ENCODE measurements around the gene ENTPD8. TPM values are rescaled to one million over a fixed set of nuclear protein-coding genes. Genes with fewer than 3 reads are reported as not detected.

The ENTPD8 gene
- total RNA-seq, 1 donor from 2014 or later, result not detected

GRCh38 chr9:137438591-137439157 lies 2.5 kb downstream of the ENTPD8 start:
- H3K36me3 Mint-ChIP-seq, result no peaks in the 10 kb centered on the region
- no peaks in the 10 kb centered on the region for H3K79me2 ChIP-seq (ENCODE audit: low read depth)
- DNase-seq (ENCODE audit: low spot score), result no peak
- H3K27me3 ChIP-seq, result peaks cover 25% of the 10 kb centered on the region
- H3K27ac ChIP-seq, result no peak overlapping the region
- no peaks in the 10 kb centered on the region for H3K36me3 ChIP-seq
- H3K4me3 ChIP-seq, result no peak overlapping the region
- H4K20me1 ChIP-seq (ENCODE audit: low read depth), result no peaks in the 10 kb centered on the region
- H3K9me3 ChIP-seq (ENCODE audit: low read depth), result no peaks in the 10 kb centered on the region
- no peak overlapping the region for H3K27ac Mint-ChIP-seq
- no peak overlapping the region for H3K9ac ChIP-seq
- no peak overlapping the region for H3K4me2 ChIP-seq
- no peaks in the 10 kb centered on the region for H3K27me3 Mint-ChIP-seq (ENCODE audit: insufficient read depth, low read depth)
- no peak overlapping the region for H3K4me3 Mint-ChIP-seq
- peaks cover 2% of the 10 kb centered on the region for H3K4me1 Mint-ChIP-seq
- no peak overlapping the region for H2AFZ ChIP-seq (replicated peaks)
- H3K9me3 Mint-ChIP-seq, result no peaks in the 10 kb centered on the region
- TF ChIP-seq, protein P1, sequence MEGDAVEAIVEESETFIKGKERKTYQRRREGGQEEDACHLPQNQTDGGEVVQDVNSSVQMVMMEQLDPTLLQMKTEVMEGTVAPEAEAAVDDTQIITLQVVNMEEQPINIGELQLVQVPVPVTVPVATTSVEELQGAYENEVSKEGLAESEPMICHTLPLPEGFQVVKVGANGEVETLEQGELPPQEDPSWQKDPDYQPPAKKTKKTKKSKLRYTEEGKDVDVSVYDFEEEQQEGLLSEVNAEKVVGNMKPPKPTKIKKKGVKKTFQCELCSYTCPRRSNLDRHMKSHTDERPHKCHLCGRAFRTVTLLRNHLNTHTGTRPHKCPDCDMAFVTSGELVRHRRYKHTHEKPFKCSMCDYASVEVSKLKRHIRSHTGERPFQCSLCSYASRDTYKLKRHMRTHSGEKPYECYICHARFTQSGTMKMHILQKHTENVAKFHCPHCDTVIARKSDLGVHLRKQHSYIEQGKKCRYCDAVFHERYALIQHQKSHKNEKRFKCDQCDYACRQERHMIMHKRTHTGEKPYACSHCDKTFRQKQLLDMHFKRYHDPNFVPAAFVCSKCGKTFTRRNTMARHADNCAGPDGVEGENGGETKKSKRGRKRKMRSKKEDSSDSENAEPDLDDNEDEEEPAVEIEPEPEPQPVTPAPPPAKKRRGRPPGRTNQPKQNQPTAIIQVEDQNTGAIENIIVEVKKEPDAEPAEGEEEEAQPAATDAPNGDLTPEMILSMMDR (IDR thresholded peaks at IDR 0.05), result no peak
- TF ChIP-seq EZH2 (IDR thresholded peaks at IDR 0.05) (no peak), EZH2phosphoT487 (IDR thresholded peaks at IDR 0.05) (no peak)
- H3K4me1 ChIP-seq, result no peaks in the 10 kb centered on the region
- peaks cover 6% of the 10 kb centered on the region for H3F3A ChIP-seq (ENCODE audit: low read depth)

DNA sequence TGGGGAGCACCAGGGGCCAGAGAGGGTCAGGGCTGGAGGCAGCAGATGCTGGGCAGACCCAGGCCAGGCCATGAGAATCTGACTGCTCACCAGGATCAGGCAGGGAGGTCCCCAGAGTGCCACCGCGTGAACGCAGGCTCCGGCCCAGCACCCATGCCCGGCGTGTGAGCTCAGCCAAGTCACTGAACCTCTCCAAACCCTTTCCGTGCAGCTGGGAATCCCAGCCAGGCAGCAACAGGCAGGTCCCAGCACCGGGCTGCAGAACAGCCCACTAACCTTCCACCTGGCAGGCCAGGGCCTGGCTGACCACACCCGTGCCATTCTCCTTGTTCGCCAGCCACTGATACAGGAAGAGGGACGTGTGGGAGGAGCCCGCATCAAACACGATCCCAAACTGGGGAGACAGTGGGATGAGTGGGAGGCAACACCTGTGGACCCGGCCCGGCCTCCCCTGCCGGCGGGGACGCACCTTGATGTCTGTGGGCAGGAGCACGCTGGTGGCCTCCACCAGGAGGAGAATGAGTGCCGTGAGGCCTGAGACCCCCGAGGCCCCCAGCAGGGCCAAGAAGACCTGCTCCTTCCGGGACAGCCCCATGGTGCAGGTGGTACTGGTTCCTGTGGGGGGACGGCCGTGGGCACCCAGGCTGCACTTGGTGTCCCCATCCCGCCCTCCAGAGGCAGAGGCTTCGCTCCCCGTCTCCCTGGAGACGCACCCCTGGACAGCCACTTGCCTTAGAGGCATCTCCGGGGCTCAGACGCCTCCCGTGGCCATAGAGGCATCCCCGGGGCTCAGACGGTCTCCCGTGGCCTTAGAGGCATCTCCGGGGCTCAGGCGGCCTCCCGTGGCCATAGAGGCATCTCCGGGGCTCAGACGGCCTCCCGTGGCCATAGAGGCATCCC lies 3.2 kb downstream of the ENTPD8 start:
- Histone ChIP-seq H3K36me3 (no peaks in the 10 kb centered on the region), H3K79me2 (ENCODE audit: low read depth) (no peaks in the 10 kb centered on the region), H4K20me1 (ENCODE audit: low read depth) (no peaks in the 10 kb centered on the region), H3K9me3 (ENCODE audit: low read depth) (no peaks in the 10 kb centered on the region), H3K9ac (no peak overlapping the region), H3F3A (ENCODE audit: low read depth) (peaks cover 6% of the 10 kb centered on the region), H2AFZ (replicated peaks) (no peak overlapping the region), H3K4me3 (no peak overlapping the region), H3K4me1 (no peaks in the 10 kb centered on the region), H3K4me2 (no peak overlapping the region), H3K27ac (no peak overlapping the region), H3K27me3 (peaks cover 18% of the 10 kb centered on the region)
- H3K27me3 Mint-ChIP-seq (ENCODE audit: insufficient read depth, low read depth), result no peaks in the 10 kb centered on the region
- no peaks in the 10 kb centered on the region for H3K9me3 Mint-ChIP-seq
- no peaks in the 10 kb centered on the region for H3K36me3 Mint-ChIP-seq
- no peak overlapping the region for H3K27ac Mint-ChIP-seq
- TF ChIP-seq EZH2phosphoT487 (IDR thresholded peaks at IDR 0.05) (no peak), EZH2 (IDR thresholded peaks at IDR 0.05) (no peak)
- TF ChIP-seq, protein P1 (IDR thresholded peaks at IDR 0.05), result no peak
- peaks cover 2% of the 10 kb centered on the region for H3K4me1 Mint-ChIP-seq
- no peak for DNase-seq (ENCODE audit: low spot score)
- no peak overlapping the region for H3K4me3 Mint-ChIP-seq

GRCh38 chr9:137436761-137437600 lies 4.2 kb downstream of the ENTPD8 start:
- peaks cover 8% of the 10 kb centered on the region for H3K27me3 ChIP-seq
- no peak overlapping the region for H3K4me2 ChIP-seq
- no peak overlapping the region for H3K9ac ChIP-seq
- no peak overlapping the region for H2AFZ ChIP-seq (replicated peaks)
- no peaks in the 10 kb centered on the region for H3K9me3 ChIP-seq (ENCODE audit: low read depth)
- DNase-seq (ENCODE audit: low spot score), result no peak
- no peaks in the 10 kb centered on the region for H3K4me1 ChIP-seq
- peaks cover 3% of the 10 kb centered on the region for H3F3A ChIP-seq (ENCODE audit: low read depth)
- Mint-ChIP-seq H3K27me3 (ENCODE audit: insufficient read depth, low read depth) (no peaks in the 10 kb centered on the region), H3K9me3 (no peaks in the 10 kb centered on the region), H3K36me3 (no peaks in the 10 kb centered on the region), H3K4me3 (no peak overlapping the region), H3K4me1 (peaks cover 1% of the 10 kb centered on the region), H3K27ac (no peak overlapping the region)
- no peak overlapping the region for H3K4me3 ChIP-seq
- no peaks in the 10 kb centered on the region for H3K79me2 ChIP-seq (ENCODE audit: low read depth)
- H3K27ac ChIP-seq, result no peak overlapping the region
- no peaks in the 10 kb centered on the region for H3K36me3 ChIP-seq
- no peaks in the 10 kb centered on the region for H4K20me1 ChIP-seq (ENCODE audit: low read depth)
- no peak for TF ChIP-seq EZH2 (IDR thresholded peaks at IDR 0.05)
- TF ChIP-seq, protein P1 (IDR thresholded peaks at IDR 0.05), result no peak
- no peak for TF ChIP-seq EZH2phosphoT487 (IDR thresholded peaks at IDR 0.05)

All from neural progenitor cell (in vitro differentiated cells).